HG03064 (cell line): ENCODE measurements around the gene EIF3I.

Experiments
- ATAC-seq: cut with Tn5 transposase; IDR thresholded peaks from one replicate; pipeline ENCODE4 v1.9.1; 2021; ENCODE audit warnings: low read depth; ENCODE audit not compliant: unreplicated experiment

The EIF3I gene

GRCh38 chr1:32197837-32198236 lies 24.4 kb upstream of the EIF3I start:
- no peak for ATAC-seq

GRCh38 chr1:32198237-32199042 lies 23.8 kb upstream of the EIF3I start:
- no peak for ATAC-seq

GRCh38 chr1:32199043-32199716 lies 23.0 kb upstream of the EIF3I start:
- no peak for ATAC-seq

- no peak for ATAC-seq
Measured at GRCh38 chr1:32199717-32200072, 22.5 kb upstream of the EIF3I start.

GRCh38 chr1:32200226-32201010 lies 21.8 kb upstream of the EIF3I start, which contains the start of gene CCDC28B:
Gene CCDC28B (plus strand): TSS chr1:32200595. CDS start chr1:32201936, 1,341 bp downstream.
- ATAC-seq, result no peak

- no peak for ATAC-seq
Measured at GRCh38 chr1:32201011-32201855, 21.0 kb upstream of the EIF3I start.

GRCh38 chr1:32204943-32205361 lies 17.3 kb upstream of the EIF3I start:
- no peak for ATAC-seq

- no peak for ATAC-seq
Measured at GRCh38 chr1:32205401-32206370, 16.5 kb upstream of the EIF3I start, which contains the start of gene IQCC. Gene IQCC (plus strand): TSS chr1:32205671. CDS start chr1:32205682, 11 bp downstream.

GRCh38 chr1:32208469-32208868 lies 13.7 kb upstream of the EIF3I start:
- no peak for ATAC-seq

- ATAC-seq, result no peak
Measured at GRCh38 chr1:32208891-32209328, 13.3 kb upstream of the EIF3I start, which contains the start of gene DCDC2B. Gene DCDC2B (plus strand): TSS chr1:32209089. CDS start chr1:32209094, 5 bp downstream.

- no peak for ATAC-seq
Measured at GRCh38 chr1:32215629-32216480, 6.4 kb upstream of the EIF3I start.

GRCh38 chr1:32216566-32216965 lies 5.6 kb upstream of the EIF3I start:
- ATAC-seq, result no peak

- ATAC-seq, result no peak
Measured at GRCh38 chr1:32219022-32219421, 3.2 kb upstream of the EIF3I start.

GRCh38 chr1:32220746-32221580 lies 1.2 kb upstream of the EIF3I start:
- no peak for ATAC-seq

GRCh38 chr1:32221581-32221979 lies 627 bp upstream of the EIF3I start:
- ATAC-seq, result no peak

GRCh38 chr1:32223683-32224082 lies 1.5 kb downstream of the EIF3I start:
- ATAC-seq, result no peak

GRCh38 chr1:32224285-32224684 lies 2.1 kb downstream of the EIF3I start:
- ATAC-seq, result no peak
